GM12864 (cell line): ENCODE data around the gene SEMA5A.

ENCODE experiments used
- DNase-seq: peaks from one replicate; pipeline ENCODE4 v3.0.0-alpha.2; 2011; ENCODE audit warnings: low read depth
- H3K4me3 ChIP-seq: 2 replicates; pipeline ENCODE4 v1.5.1; 2011; ENCODE audit warnings: mild to moderate bottlenecking, low read depth, low read length, control low read depth
- CTCF ChIP-seq: IDR thresholded peaks from 2 replicates; pipeline ENCODE4 v1.5.1; 2011; ENCODE audit warnings: low read depth, mild to moderate bottlenecking, moderate library complexity, low read length, control low read depth, inconsistent platforms; ENCODE audit errors: missing control alignments

The SEMA5A gene

DNA sequence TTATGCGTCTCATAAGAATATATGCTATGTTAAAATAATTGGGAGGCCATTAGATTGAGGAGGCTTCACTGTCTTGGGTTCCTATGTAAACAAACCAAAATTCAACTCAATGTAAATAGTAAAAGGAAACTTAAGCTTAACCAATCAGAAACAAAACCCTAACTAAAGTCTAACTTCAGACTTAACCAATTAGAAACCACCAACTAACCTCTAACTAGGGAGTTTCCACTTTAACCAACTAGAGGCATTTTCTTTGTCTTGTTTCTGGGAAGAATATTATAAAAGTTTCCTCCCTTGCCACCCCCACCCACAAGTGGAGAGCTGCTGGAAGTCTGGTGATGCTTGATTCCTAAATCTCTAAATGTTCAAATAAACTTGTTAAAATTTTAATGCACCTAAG is 214.5 kb downstream of the SEMA5A start:
- no peak overlapping the region for H3K4me3 ChIP-seq
- no peak for TF ChIP-seq CTCF
- no peak for DNase-seq

- no peak for DNase-seq
- TF ChIP-seq CTCF: no peak
- H3K4me3 ChIP-seq: no peak overlapping the region
Measured at GRCh38 chr5:9329125-9329524, 216.8 kb downstream of the SEMA5A start.

GRCh38 chr5:9325549-9325948 is 220.3 kb downstream of the SEMA5A start:
- TF ChIP-seq CTCF: no peak
- H3K4me3 ChIP-seq: no peak overlapping the region
- DNase-seq: no peak

GRCh38 chr5:9324348-9325077 is 221.4 kb downstream of the SEMA5A start:
- DNase-seq: no peak
- H3K4me3 ChIP-seq: no peak overlapping the region
- no peak for TF ChIP-seq CTCF

- no peak for TF ChIP-seq CTCF
- no peak overlapping the region for H3K4me3 ChIP-seq
- no peak for DNase-seq
Measured at GRCh38 chr5:9320652-9321051, 225.2 kb downstream of the SEMA5A start.

- no peak for TF ChIP-seq CTCF
- DNase-seq: no peak
- no peak overlapping the region for H3K4me3 ChIP-seq
Measured at GRCh38 chr5:9318031-9318430, 227.8 kb downstream of the SEMA5A start.

DNA sequence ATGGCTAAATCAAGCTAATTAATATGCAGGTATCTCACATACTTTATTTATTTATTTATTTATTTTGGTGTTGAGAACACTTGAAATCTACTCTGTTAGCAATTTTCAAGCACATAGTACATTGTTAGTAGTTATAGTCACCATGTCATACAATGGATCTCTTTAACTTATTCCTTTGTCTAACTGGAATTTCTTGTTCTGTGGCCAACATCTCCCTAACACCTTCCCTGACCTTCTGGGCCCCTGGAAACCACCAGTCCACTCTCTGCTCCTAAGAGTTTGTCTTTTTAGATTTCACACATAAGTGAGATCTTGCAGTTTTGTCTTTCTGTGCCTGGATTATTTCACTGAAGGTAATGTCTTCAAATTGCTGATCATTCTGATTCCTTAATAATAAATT is 229.1 kb downstream of the SEMA5A start:
- no peak for TF ChIP-seq CTCF
- DNase-seq: no peak
- no peak overlapping the region for H3K4me3 ChIP-seq
